ENCODE results near the gene DHX29.

DHX29 gene

GRCh38 chr5:55304584-55304983 is 2.9 kb downstream of the DHX29 start:
- TF ChIP-seq POLR2A (IDR thresholded peaks at IDR 0.05; ENCODE audit: extremely low read depth, insufficient read length) = no peak
- TF ChIP-seq MAX (IDR thresholded peaks at IDR 0.05; ENCODE audit: low read depth, low read length) = no peak
- no peak for TF ChIP-seq CTCF (IDR thresholded peaks at IDR 0.05; ENCODE audit: low read depth, low read length)
- TF ChIP-seq MYC (IDR thresholded peaks at IDR 0.05; ENCODE audit: low read depth, low read length) = no peak
- no peak for DNase-seq (ENCODE audit: low read depth)
- no peak overlapping the region for H3K4me3 ChIP-seq (ENCODE audit: low read depth, low read length)

- no peak overlapping the region for H3K4me3 ChIP-seq (ENCODE audit: low read depth, low read length)
- DNase-seq (ENCODE audit: low read depth) = peak; percentile 33
- TF ChIP-seq MAX (IDR thresholded peaks at IDR 0.05; ENCODE audit: low read depth, low read length) (no peak), MYC (IDR thresholded peaks at IDR 0.05; ENCODE audit: low read depth, low read length) (no peak), CTCF (IDR thresholded peaks at IDR 0.05; ENCODE audit: low read depth, low read length) (no peak), POLR2A (IDR thresholded peaks at IDR 0.05; ENCODE audit: extremely low read depth, insufficient read length) (no peak)
Observed at GRCh38 chr5:55303238-55303690, 4.2 kb downstream of the DHX29 start.

- H3K4me3 ChIP-seq (ENCODE audit: low read depth, low read length) = no peak overlapping the region
- DNase-seq (ENCODE audit: low read depth) = no peak
- TF ChIP-seq MYC (IDR thresholded peaks at IDR 0.05; ENCODE audit: low read depth, low read length) = no peak
- no peak for TF ChIP-seq POLR2A (IDR thresholded peaks at IDR 0.05; ENCODE audit: extremely low read depth, insufficient read length)
- TF ChIP-seq MAX (IDR thresholded peaks at IDR 0.05; ENCODE audit: low read depth, low read length) = no peak
- TF ChIP-seq CTCF (IDR thresholded peaks at IDR 0.05; ENCODE audit: low read depth, low read length) = no peak
Observed at GRCh38 chr5:55300890-55301289, 6.6 kb downstream of the DHX29 start.

- DNase-seq (ENCODE audit: low read depth) = no peak
- H3K4me3 ChIP-seq (ENCODE audit: low read depth, low read length) = no peak overlapping the region
- TF ChIP-seq MAX (IDR thresholded peaks at IDR 0.05; ENCODE audit: low read depth, low read length) = no peak
- no peak for TF ChIP-seq CTCF (IDR thresholded peaks at IDR 0.05; ENCODE audit: low read depth, low read length)
- TF ChIP-seq MYC (IDR thresholded peaks at IDR 0.05; ENCODE audit: low read depth, low read length) = no peak
- TF ChIP-seq POLR2A (IDR thresholded peaks at IDR 0.05; ENCODE audit: extremely low read depth, insufficient read length) = no peak
Observed at GRCh38 chr5:55294935-55295334, 12.6 kb downstream of the DHX29 start.

- H3K4me3 ChIP-seq (ENCODE audit: low read depth, low read length) = no peak overlapping the region
- no peak for DNase-seq (ENCODE audit: low read depth)
- TF ChIP-seq POLR2A (IDR thresholded peaks at IDR 0.05; ENCODE audit: extremely low read depth, insufficient read length) (no peak), CTCF (IDR thresholded peaks at IDR 0.05; ENCODE audit: low read depth, low read length) (no peak), MYC (IDR thresholded peaks at IDR 0.05; ENCODE audit: low read depth, low read length) (no peak), MAX (IDR thresholded peaks at IDR 0.05; ENCODE audit: low read depth, low read length) (no peak)
Observed at GRCh38 chr5:55290991-55291390, 16.5 kb downstream of the DHX29 start.

- DNase-seq (ENCODE audit: low read depth) = no peak
- no peak for TF ChIP-seq MAX (IDR thresholded peaks at IDR 0.05; ENCODE audit: low read depth, low read length)
- TF ChIP-seq CTCF (IDR thresholded peaks at IDR 0.05; ENCODE audit: low read depth, low read length) = no peak
- TF ChIP-seq MYC (IDR thresholded peaks at IDR 0.05; ENCODE audit: low read depth, low read length) = no peak
- TF ChIP-seq POLR2A (IDR thresholded peaks at IDR 0.05; ENCODE audit: extremely low read depth, insufficient read length) = no peak
- no peak overlapping the region for H3K4me3 ChIP-seq (ENCODE audit: low read depth, low read length)
Observed at GRCh38 chr5:55289808-55290207, 17.7 kb downstream of the DHX29 start.
